Dermis microvascular lymphatic vessel endothelial cell (primary cell): ENCODE results near the gene MTCH2. TPM values are rescaled to one million over a fixed set of nuclear protein-coding genes. Genes with fewer than 3 reads are reported as not detected.

Experiments used
- DNase-seq, 2 donors: peaks; one replicate each; pipeline versions ENCODE4 v3.0.0 to v3.0.0-alpha.2; 2010; ENCODE audit warnings: low read depth in 2 of 2
- total RNA-seq: library from RNA; depleted of rRNA; stranded (reverse); fragments of >200 nt; gene quantifications from 2 replicates; pipeline ENCODE4 v1.2.1, GENCODE V29; 2014

MTCH2 gene
- total RNA-seq, 1 donor from 2014 or later, result 85.2 TPM

- DNase-seq, result no peak
Measured at GRCh38 chr11:47589977-47590861, 52.1 kb downstream of the MTCH2 start.

- DNase-seq, result no peak
Measured at GRCh38 chr11:47589584-47589976, 52.8 kb downstream of the MTCH2 start.

GRCh38 chr11:47589118-47589517, 53.2 kb downstream of the MTCH2 start:
- no peak for DNase-seq

DNA sequence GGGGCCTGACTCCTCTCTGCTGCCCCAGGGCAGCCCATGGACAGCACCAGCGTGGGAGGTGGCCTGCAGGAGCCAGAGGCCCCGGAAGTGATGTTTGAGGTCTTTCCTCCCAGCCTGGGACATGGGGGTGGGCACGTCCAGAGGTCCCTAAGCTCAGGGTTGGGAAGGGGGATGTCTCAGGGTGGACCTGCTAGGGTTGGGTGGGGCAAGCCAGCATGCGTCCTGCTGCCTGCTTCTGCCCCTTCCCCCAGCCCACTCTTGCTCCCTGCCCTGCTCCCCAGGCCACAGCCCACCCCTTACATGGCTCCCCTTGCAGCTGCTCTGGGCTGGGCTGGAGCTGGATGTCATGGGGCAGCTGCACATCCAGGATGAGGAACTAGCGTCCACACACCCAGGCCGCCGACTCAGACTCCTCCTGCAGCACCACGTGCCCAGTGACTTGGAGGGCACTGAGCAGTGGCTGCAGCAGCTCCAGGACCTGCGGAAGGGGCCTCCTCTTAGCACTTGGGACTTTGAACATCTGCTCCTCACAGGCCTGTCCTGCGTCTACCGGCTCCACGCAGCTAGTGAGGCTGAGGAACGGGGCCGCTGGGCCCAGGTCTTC, 54.5 kb downstream of the MTCH2 start:
- no peak for DNase-seq

DNA sequence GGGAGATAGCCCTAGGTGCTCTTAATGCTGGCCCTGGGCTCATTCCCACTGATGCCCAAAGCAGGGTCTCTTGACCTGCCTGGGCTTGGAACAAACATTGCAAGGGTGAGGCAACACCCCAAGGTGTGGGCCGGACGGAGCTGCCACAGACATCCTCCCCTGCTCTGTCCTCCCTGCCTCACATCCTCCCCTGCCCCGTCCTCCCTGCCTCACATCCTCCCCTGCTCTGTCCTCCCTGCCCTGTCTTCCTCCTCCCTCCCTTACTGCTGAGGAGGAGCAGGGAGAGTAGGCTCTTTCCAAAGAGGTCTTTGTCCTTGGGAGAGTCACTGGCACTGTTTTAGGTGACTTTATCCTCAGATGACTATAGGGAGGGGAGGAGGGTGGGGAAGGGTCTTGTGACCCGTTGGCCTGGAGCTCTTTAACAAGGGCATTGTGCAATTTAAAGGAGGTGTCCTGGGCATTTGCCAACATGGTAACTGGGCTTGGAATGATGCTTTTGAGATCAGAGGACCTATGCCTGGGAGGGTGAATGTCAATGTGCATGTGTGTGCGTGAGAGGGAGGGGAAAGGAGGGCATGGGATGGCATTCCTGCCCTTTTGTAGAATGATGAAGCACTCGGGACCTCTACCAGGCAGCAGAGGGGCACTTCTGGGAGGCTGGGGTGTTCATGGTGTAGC, 55.2 kb downstream of the MTCH2 start:
- no peak for DNase-seq

DNA sequence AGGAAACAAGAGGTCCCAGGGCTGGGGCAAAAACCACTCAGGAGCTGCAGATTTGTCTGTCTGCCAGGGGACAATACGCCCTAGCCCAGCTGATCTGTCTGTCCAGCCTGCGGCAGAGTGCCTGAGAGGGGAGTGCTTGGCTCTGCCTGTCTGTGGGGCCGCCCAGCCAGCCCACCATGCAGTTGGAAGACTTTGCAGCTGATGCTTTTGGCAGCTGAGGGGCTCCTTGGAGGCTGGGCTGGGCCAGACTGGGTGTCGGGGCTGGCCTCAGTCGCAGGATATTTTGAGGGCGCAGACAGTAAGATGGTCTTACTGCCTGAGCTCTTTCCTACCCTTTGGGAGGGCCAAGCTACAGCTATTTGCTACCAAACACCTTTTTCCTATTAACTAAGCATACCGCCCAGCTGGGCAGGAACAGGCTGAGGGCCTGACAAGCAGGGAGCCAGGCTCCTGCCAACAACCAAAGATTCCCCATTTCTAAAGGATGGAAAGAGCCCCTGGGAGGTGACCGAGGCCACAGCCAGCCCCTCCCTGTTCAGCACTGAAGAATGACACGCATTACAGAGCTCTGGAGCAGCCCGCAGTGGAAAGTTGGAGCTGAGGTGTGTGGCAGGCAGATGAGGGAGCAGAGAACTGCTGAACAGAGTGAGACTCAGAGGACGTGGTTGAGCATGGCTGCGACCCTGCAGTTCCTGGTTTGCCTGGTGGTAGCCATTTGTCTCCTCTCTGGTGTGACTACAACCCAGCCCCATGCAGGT, 56.1 kb downstream of the MTCH2 start, which contains the start of gene FAM180B:
Gene FAM180B (plus strand): TSS at position 581 of the 758 bp plus-strand sequence. CDS start 91 bp downstream, at position 672.
- no peak for DNase-seq

GRCh38 chr11:47583844-47584243, 58.5 kb downstream of the MTCH2 start:
- no peak for DNase-seq

DNA sequence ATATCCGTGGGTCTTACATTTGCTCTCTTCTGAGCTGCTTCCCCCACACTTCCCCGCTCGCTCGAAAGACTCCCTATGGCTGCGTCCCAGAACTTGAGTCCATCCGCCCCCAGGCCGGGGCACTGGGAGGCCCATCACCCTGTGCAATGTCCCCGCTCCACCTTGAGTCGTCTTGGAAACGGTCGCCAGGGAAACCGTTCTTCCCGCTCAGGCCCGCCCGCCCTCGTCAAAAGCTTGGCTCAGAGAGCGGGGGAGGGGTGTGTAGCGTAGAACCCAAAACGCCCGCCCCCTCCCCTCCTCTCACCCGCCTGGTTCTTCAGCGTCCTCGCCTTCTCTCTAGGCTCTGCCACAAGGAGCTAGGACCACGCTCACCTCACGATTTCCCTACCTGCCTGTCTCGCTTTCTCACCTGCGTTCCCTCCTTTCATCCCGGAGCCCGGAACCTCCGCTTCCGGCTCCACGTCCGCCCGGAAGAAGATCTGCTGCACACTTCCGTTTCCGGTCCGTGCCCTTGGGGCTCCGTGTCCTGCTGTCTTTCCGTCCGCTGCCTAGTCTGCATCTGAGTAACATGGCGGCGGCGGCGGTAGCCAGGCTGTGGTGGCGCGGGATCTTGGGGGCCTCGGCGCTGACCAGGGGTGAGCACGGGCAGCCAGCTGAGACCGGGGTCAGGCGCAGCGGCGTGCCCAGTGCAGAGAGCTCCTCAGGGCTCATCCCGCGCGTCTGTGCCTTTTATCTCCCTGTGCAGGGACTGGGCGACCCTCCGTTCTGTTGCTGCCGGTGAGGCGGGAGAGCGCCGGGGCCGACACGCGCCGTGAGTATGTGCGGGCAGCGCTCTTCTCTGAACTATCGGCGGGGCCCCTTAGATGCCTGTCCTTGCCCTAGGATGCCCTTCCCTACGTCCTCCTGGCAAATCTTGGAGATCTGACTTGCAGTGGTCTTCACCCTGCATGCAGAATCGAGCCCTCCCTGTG, 63.5 kb downstream of the MTCH2 start, which contains the start of the genes KBTBD4 and NDUFS3:
Gene KBTBD4 (minus strand): TSS at position 447 of the 971 bp plus-strand sequence. CDS start 19 bp downstream, at position 428.
Gene NDUFS3 (plus strand): TSS at position 551 of the 971 bp plus-strand sequence. CDS start 18 bp downstream, at position 569.
- peak; percentile 81 to 89 for DNase-seq

DNA sequence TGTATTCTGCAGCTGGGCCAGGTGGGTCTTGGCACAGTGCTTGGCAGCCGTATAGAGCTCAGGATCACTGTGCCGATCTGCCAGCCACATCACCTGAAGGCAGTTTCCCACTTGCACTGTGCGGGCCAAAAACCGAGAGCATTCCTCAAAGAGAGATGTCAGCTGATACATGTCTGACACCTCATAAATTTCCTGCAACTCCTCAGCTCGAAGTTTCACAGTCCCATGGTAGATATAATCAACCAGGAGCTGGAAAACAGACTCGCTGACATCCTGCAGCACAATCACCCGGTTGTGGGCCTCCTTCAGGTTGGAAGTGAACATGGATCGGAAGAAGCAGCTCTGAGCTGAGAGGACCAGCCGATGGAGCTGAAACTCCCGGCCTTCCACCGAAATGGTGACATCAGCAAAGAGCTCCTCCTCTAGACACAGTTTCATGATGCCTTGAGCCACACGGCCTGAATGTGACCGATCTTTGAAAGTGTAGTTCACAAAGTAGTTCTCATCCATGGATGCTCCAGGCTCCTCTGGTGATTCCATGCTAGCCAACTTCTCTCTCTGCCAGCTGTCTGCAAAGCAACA, 64.8 kb downstream of the MTCH2 start:
- DNase-seq, result no peak

DNA sequence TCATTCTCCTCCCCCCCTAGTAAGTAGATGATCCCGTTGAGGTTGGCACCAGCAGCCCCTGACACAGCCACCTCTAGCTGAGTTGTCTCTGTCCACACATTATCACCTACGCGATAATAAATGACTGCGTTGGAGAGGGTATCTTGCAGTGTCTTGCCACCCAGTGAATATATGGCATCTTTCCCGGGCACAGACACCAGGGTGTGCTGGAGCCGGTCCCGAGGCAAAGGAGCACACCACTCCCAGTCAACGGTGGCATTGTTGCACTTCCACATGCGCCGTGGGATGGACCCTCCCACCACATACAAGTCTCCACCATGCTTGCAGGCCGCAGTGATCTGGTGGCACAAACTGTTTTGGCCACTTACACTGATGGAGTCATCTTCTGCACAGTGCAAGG, 69.0 kb downstream of the MTCH2 start:
- DNase-seq, result no peak

DNA sequence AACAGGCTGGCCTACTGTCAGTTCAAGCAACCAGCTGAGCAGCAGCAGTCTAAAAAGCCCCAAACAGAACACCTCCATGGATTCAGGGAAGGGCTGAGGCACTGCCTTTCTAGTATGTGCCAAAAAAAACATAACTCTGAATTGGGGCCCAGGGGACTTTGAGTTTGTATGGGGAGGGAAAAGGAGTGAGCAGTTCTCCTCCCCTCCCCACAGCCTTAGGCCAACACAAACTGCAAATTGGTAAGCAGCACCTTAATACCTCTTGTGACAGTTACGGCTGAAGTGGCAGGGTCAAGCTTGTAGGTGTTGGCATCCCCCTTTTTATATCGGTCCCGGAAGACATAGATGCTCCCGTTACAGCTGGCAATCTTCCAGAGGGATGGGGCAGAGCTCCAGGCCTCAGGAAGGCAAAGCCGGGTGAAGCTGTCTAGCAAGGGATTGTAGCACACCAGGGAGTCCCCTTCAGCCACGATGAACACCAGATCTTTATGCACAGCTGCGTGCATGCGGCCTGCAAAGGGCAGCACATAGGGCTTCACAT, 69.6 kb downstream of the MTCH2 start:
- DNase-seq, result no peak

DNA sequence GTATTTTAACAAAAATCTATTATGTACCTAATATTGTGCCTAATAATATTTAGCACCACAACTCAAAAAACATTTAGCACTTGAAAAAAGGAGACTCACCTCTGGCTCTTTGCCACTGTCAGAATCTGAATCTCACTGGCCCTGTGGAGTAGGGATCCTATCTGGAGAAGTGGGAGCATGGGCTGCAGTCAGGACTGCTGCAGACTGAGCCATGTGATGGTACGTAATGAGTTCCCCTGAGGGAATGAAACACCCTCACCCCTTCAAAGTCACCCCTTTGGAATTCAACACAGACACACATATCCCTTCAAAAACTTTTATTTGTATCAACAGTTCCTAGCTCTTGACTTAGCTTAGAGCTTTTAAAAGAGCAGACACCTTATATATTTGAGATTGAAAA, 70.5 kb downstream of the MTCH2 start:
- no peak for DNase-seq

DNA sequence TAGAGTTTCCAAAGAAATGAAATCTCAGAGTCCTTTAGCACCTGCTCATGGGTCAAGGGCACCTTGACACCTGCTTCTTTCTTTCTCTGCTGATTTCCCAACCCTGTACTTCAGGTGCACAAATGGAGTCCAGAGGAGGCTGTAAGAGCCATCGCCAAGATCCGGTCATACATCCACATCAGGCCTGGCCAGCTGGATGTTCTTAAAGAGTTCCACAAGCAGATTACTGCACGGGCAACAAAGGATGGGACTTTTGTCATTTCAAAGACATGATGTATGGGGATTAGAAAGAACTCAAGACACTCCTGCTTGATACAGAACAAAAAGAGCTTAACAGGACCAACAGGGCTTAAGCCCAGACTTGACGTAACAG, 71.0 kb downstream of the MTCH2 start:
- no peak for DNase-seq

DNA sequence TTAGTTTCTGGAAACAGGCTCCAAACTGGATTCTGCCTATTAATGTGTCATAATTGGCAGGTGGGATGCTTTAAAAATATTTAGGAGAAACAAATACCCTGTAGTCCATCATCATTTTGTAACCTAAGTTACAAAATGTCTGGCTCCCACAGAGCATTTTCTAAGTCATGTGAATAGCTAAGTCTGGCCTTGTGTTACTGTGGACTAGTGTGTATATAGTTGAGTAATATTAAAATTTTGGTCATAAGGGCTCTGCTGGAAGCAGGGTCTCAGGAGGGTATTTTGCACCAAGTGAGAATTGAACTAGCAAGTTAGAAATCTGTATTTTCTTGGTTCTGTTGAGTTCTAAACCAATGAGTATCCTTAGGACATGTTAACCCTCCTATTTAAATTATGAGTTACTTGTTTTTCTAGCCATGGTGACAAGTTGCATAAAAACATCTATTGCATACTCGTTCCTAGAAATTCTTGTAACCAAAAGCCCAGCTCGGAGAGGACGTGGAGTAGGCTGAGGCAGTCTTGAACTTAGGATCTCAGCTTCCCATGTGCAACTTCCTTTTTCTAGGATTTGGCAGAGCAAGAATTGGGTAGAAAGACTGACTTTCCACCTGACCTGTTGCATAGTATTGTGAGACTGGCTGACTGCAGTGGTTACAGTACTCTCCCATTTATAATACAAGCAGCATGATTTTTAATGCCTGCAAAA, 71.6 kb downstream of the MTCH2 start:
- no peak for DNase-seq

DNA sequence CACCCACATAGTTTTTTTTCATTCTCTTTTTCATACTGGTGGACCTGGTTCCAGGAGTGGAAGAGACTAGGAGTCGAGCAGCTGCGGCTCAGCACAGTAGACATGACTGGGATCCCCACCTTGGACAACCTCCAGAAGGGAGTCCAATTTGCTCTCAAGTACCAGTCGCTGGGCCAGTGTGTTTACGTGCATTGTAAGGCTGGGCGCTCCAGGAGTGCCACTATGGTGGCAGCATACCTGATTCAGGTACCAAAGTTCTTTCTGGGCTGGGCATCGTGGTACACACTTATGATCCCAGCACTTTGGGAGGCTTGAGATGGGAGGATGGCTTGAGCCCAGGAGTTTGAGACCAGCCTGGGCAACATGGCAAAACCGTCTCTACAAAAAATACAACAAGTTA, 72.7 kb downstream of the MTCH2 start:
- no peak for DNase-seq
